H1 (cell line): ENCODE data around the gene LGI4. TPM values are rescaled to one million over a fixed set of nuclear protein-coding genes. Genes with fewer than 3 reads are reported as not detected.
A peak's percentile ranks its signal among the peaks of the same experiment; 100 is the strongest.

Source experiments
- CTCF ChIA-PET: fragments of 300-600 bp; sonication (Branson Sonifier 250); formaldehyde crosslinking; loops from one replicate; lab custom pipeline; 2021; ENCODE audit not compliant: partially characterized antibody; lab: Charles Lee
- POLR2A ChIA-PET: fragments of 300-600 bp; sonication (Branson Sonifier 250); formaldehyde crosslinking; loops from one replicate; lab custom pipeline; 2021; ENCODE audit warnings: inconsistent platforms; ENCODE audit not compliant: partially characterized antibody; lab: Charles Lee
- DNase-seq, 2 experiments: peaks; one replicate each; pipeline versions ENCODE4 v3.0.0 to v3.0.0-alpha.2; 2010 to 2022; ENCODE audit warnings: low spot score in 2 of 2, low read depth in 1 of 2, mixed read lengths in 1 of 2
- FAIRE-seq: peaks from 2 replicates; lab custom pipeline; 2011; peaks lifted over from hg19 to GRCh38; lab: Jason Lieb, UNC
- H2AFZ ChIP-seq: 2 replicates; pipeline ENCODE4 v1.8.1; 2012; ENCODE audit warnings: low read length, inconsistent platforms
- H2AK5ac ChIP-seq: 2 replicates; pipeline ENCODE4 v1.6.1; 2013; ENCODE audit warnings: low read depth, low read length
- H2BK120ac ChIP-seq: replicated peaks from 2 replicates; pipeline ENCODE3; 2013; ENCODE audit warnings: low read depth, low read length, inconsistent platforms
- H2BK12ac ChIP-seq: 2 replicates; pipeline ENCODE4 v1.6.1; 2013; ENCODE audit warnings: low read depth, low read length
- H2BK15ac ChIP-seq: 2 replicates; pipeline ENCODE4 v1.6.1; 2013; ENCODE audit warnings: low read length
- H2BK20ac ChIP-seq: 2 replicates; pipeline ENCODE4 v1.6.1; 2013; ENCODE audit warnings: low read length
- H2BK5ac ChIP-seq: 2 replicates; pipeline ENCODE4 v1.6.1; 2013; ENCODE audit warnings: low read depth, low read length
- H3K14ac ChIP-seq: 2 replicates; pipeline ENCODE4 v1.6.1; 2013; ENCODE audit warnings: inconsistent platforms; ENCODE audit not compliant: insufficient read length
- H3K18ac ChIP-seq: 2 replicates; pipeline ENCODE4 v1.6.1; 2013; ENCODE audit warnings: low read length; ENCODE audit errors: extremely low read depth
- H3K23ac ChIP-seq: 2 replicates; pipeline ENCODE4 v1.6.1; 2013; ENCODE audit warnings: inconsistent platforms; ENCODE audit not compliant: insufficient read length
- H3K23me2 ChIP-seq: 2 replicates; pipeline ENCODE4 v1.6.1; 2013; ENCODE audit warnings: low read depth, low read length
- H3K27ac ChIP-seq: 2 replicates; pipeline ENCODE4 v1.6.1; 2011; ENCODE audit warnings: low read depth, low read length, inconsistent platforms
- H3K27me3 ChIP-seq, 4 experiments: replicated peaks in 1 of 4; 1 replicate in 1 of 4; 2 replicates in 3 of 4; pipeline versions ENCODE4 v1.6.1 to v1.8.1; 2011 to 2013; ENCODE audit warnings: low read length in 3 of 4, mild to moderate bottlenecking in 3 of 4, inconsistent platforms in 2 of 4, mixed read lengths in 2 of 4, moderate library complexity in 1 of 4; ENCODE audit not compliant: control insufficient read depth in 3 of 4, insufficient read depth in 3 of 4; ENCODE audit errors: extremely low read depth in 1 of 4
- H3K36me3 ChIP-seq, 4 experiments: 2 replicates each; pipeline versions ENCODE4 v1.6.1 to v1.8.1; 2011 to 2013; ENCODE audit warnings: mild to moderate bottlenecking in 4 of 4, low read length in 3 of 4, moderate library complexity in 2 of 4, control low read depth in 1 of 4, inconsistent platforms in 1 of 4; ENCODE audit not compliant: insufficient read depth in 4 of 4, control insufficient read depth in 2 of 4
- H3K4ac ChIP-seq: replicated peaks from 2 replicates; pipeline ENCODE3; 2013; ENCODE audit warnings: low read length, low read depth, mixed read lengths, inconsistent platforms; ENCODE audit not compliant: insufficient read length
- H3K4me1 ChIP-seq, 4 experiments: replicated peaks in 1 of 4; 1 replicate in 1 of 4; 2 replicates in 3 of 4; pipeline versions ENCODE4 v1.6.1 to v1.8.1; 2011 to 2013; ENCODE audit warnings: low read length in 3 of 4, inconsistent platforms in 2 of 4, mixed read lengths in 1 of 4; ENCODE audit not compliant: insufficient read depth in 4 of 4, control insufficient read depth in 3 of 4
- H3K4me2 ChIP-seq, 2 experiments: 2 replicates each; pipeline versions ENCODE4 v1.6.1 to v1.8.1; 2011 to 2013; ENCODE audit warnings: low read depth in 2 of 2, low read length in 2 of 2, control low read depth in 1 of 2, inconsistent platforms in 1 of 2, mild to moderate bottlenecking in 1 of 2; ENCODE audit not compliant: insufficient read depth in 1 of 2
- H3K4me3 ChIP-seq, 4 experiments: fragments of 200-600, 300-600 bp in 1 of 4; sonication (generic), shearing (Covaris generic), sonication (Bioruptor Twin) in 1 of 4; 2 replicates each; pipeline versions ENCODE4 v1.5.1 to v1.8.1; 2011 to 2016; ENCODE audit warnings: low read length in 4 of 4, low read depth in 3 of 4, control low read depth in 2 of 4, inconsistent platforms in 2 of 4, mild to moderate bottlenecking in 2 of 4, mixed read lengths in 1 of 4, moderate library complexity in 1 of 4; ENCODE audit not compliant: insufficient read depth in 2 of 4; ENCODE audit errors: extremely low read depth in 1 of 4
- H3K56ac ChIP-seq: replicated peaks from 2 replicates; pipeline ENCODE3; 2013; ENCODE audit warnings: low read depth, mild to moderate bottlenecking, mixed read lengths, low read length, inconsistent platforms; ENCODE audit not compliant: insufficient read length
- H3K79me1 ChIP-seq: 2 replicates; pipeline ENCODE4 v1.6.1; 2013; ENCODE audit warnings: low read depth, low read length, control low read depth
- H3K79me2 ChIP-seq, 2 experiments: 2 replicates each; pipeline versions ENCODE4 v1.6.1 to v1.8.1; 2012 to 2013; ENCODE audit warnings: low read length in 2 of 2, mild to moderate bottlenecking in 2 of 2, inconsistent platforms in 1 of 2; ENCODE audit not compliant: insufficient read depth in 2 of 2, control insufficient read depth in 1 of 2
- H3K9ac ChIP-seq, 4 experiments: replicated peaks in 1 of 4; 1 replicate in 1 of 4; 2 replicates in 3 of 4; pipeline versions ENCODE4 v1.6.1 to v1.8.1; 2011 to 2013; ENCODE audit warnings: low read depth in 3 of 4, low read length in 3 of 4, control low read depth in 2 of 4, mild to moderate bottlenecking in 2 of 4, moderate library complexity in 2 of 4, inconsistent platforms in 1 of 4; ENCODE audit errors: extremely low read depth in 1 of 4
- H3K9me3 ChIP-seq, 2 experiments: 2 replicates each; pipeline versions ENCODE4 v1.6.1 to v1.8.1; 2012 to 2013; ENCODE audit warnings: mild to moderate bottlenecking in 2 of 2, moderate library complexity in 2 of 2, control low read depth in 1 of 2, inconsistent platforms in 1 of 2, low read depth in 1 of 2, low read length in 1 of 2, mixed read lengths in 1 of 2; ENCODE audit not compliant: insufficient read depth in 2 of 2
- H4K20me1 ChIP-seq, 2 experiments: replicated peaks in 1 of 2; 2 replicates each; pipeline versions ENCODE3 to v1.8.1; 2011 to 2013; ENCODE audit warnings: inconsistent platforms in 2 of 2, low read length in 2 of 2, mild to moderate bottlenecking in 1 of 2; ENCODE audit not compliant: insufficient read depth in 2 of 2, control insufficient read depth in 1 of 2
- H4K5ac ChIP-seq: 2 replicates; pipeline ENCODE4 v1.6.1; 2013; ENCODE audit warnings: low read length, low read depth, mixed read lengths, inconsistent platforms; ENCODE audit not compliant: insufficient read length
- H4K8ac ChIP-seq: 2 replicates; pipeline ENCODE4 v1.8.0; 2013; ENCODE audit warnings: mild to moderate bottlenecking, moderate library complexity, low read length, inconsistent platforms; ENCODE audit not compliant: insufficient read depth; ENCODE audit errors: extremely low read depth
- H4K91ac ChIP-seq: replicated peaks from 2 replicates; pipeline ENCODE3; 2013; ENCODE audit warnings: low read length, mixed read lengths, inconsistent platforms; ENCODE audit not compliant: insufficient read length
- WGBS, 2 experiments: shearing (Covaris generic) in 1 of 2; methylation state at CpG; one replicate each; pipeline versions ENCODE4 v1.1.6 to v1.1.7; 2013 to 2015; ENCODE audit warnings: low lambda C conversion rate in 2 of 2, mixed read lengths in 2 of 2, inconsistent platforms in 1 of 2, low coverage in 1 of 2, missing lambda C conversion rate in 1 of 2; ENCODE audit not compliant: insufficient replicate concordance in 2 of 2, insufficient coverage in 1 of 2, insufficient read length in 1 of 2; ENCODE audit errors: extremely low coverage in 1 of 2, missing lambda C conversion rate in 1 of 2; 5-methylcytosine and 5-hydroxymethylcytosine counted together
- polyA plus RNA-seq, 7 experiments: library from polyadenylated mRNA; depleted of rRNA in 3 of 7; stranded (reverse) in 5 of 7; unstranded in 2 of 7; fragments of >200 nt in 5 of 7; fragments of 200-250 nt in 2 of 7; gene quantifications; 1 replicate in 5 of 7; 2 replicates in 1 of 7; 4 replicates in 1 of 7; pipeline versions ENCODE4 v1.2.1 to v1.2.3, GENCODE V29; 2011 to 2013; ENCODE audit warnings: missing spikeins in 2 of 7, mixed read lengths in 2 of 7
- total RNA-seq: library from RNA; stranded (reverse); fragmentation: NEBNext Ultra II Directional; extraction: Animal tissue kit (Norgen Biotek cat#: 25700); gene quantifications from 2 replicates; pipeline ENCODE4 v1.2.1, GENCODE V29; 2021

The LGI4 gene
- total and polyA plus RNA-seq, 2 of the 8 experiments (the other 6 are each of a cell fraction or from before 2014, with no cell fraction given) = 2.0 to 8.2 TPM

- no peak overlapping the region; the same call in 1 of the 2 replicates for H2BK15ac ChIP-seq
- H3K14ac ChIP-seq = no peak overlapping the region
- H2AK5ac ChIP-seq = peak overlapping the region; percentile 4; the same call in 1 of the 2 replicates
- DNase-seq (no peak), FAIRE-seq (no peak)
- no peaks in the 10 kb centered on the region for H3K79me1 ChIP-seq
- peaks cover 7% of the 10 kb centered on the region; the same call in 1 of the 2 replicates for H3K23me2 ChIP-seq
- no peak overlapping the region for H3K18ac ChIP-seq
- H3K79me2 ChIP-seq = no peaks in the 10 kb centered on the region
- H2BK20ac ChIP-seq = no peak overlapping the region
- H3K4ac ChIP-seq = no peak overlapping the region
- H3K56ac ChIP-seq = no peak overlapping the region
- WGBS, 2 experiments = 81% methylated on average over 16 of the region's 16 CpGs; no CpG with 5 or more reads in 1 of the 2 experiments
- H4K5ac ChIP-seq = no peak overlapping the region
- H3K27ac ChIP-seq = no peak overlapping the region
- H2BK120ac ChIP-seq = no peak overlapping the region
- H3K27me3 ChIP-seq = no peaks in the 10 kb centered on the region
- H3K4me2 ChIP-seq = no peak overlapping the region
- no peaks in the 10 kb centered on the region for H3K9me3 ChIP-seq
- H2BK12ac ChIP-seq = no peak overlapping the region
- H3K9ac ChIP-seq = no peak overlapping the region
- H4K91ac ChIP-seq = peak overlapping the region; percentile 22
- no peaks in the 10 kb centered on the region for H3K36me3 ChIP-seq
- no peak overlapping the region for H3K23ac ChIP-seq
- H2AFZ ChIP-seq = no peak overlapping the region
- peak overlapping the region; percentile 35; the same call in 1 of the 2 replicates for H4K8ac ChIP-seq
- POLR2A ChIA-PET = interaction anchor here (0.6 to 1.7 kb wide), 7 partner anchors 10 to 183 kb away, joined by 3 to 6 read pairs (median 4); partner anchors contain the start of gene LGI4
- H3K4me3 ChIP-seq = no peak overlapping the region
- CTCF ChIA-PET = interaction anchor here (1.0 to 3.4 kb wide), 13 partner anchors 10 to 116 kb away, joined by 3 to 19 read pairs (median 6); partner anchors contain the start of gene LGI4
- H3K4me1 ChIP-seq = peaks cover 0 to 3% (median 1%) of the 10 kb centered on the region in 4 experiments; a peak in 3 of 7 replicates
- peaks cover 0 to 7% of the 10 kb centered on the region in 2 experiments for H4K20me1 ChIP-seq
- no peak overlapping the region; the same call in 1 of the 2 replicates for H2BK5ac ChIP-seq
Measured at GRCh38 chr19:35100588-35101533, 34.0 kb downstream of the LGI4 start.
